NCI-H460 (cell line): Measurements from ENCODE around the gene NDUFA11. TPM values are rescaled to one million over a fixed set of nuclear protein-coding genes. Genes with fewer than 3 reads are reported as not detected.
"Not testable (repeated sequence)": the region's sequence is repeated elsewhere in the genome, so short reads cannot be mapped to it uniquely, and the experiment has no call there.

Experiments
- DNase-seq: peaks from one replicate; pipeline ENCODE4 v3.0.0-alpha.2; 2016; ENCODE audit warnings: low read depth; ENCODE audit errors: extremely low read depth
- total RNA-seq: library from RNA; depleted of rRNA; stranded (reverse); fragments of >200 nt; shearing (Covaris generic); gene quantifications from 2 replicates; pipeline ENCODE4 v1.2.3, GENCODE V29; 2014; rRNA removed

Gene NDUFA11
- total RNA-seq, 1 experiment from 2014 or later = 103 TPM

GRCh38 chr19:5864725-5865486, 38.7 kb downstream of the NDUFA11 start:
- no peak for DNase-seq

GRCh38 chr19:5864013-5864720, 39.4 kb downstream of the NDUFA11 start:
- DNase-seq = no peak

- no peak for DNase-seq
These were observed 40.4 kb downstream of the NDUFA11 start for GRCh38 chr19:5863030-5863665.

GRCh38 chr19:5857203-5858081, 46.1 kb downstream of the NDUFA11 start:
- DNase-seq = no peak

- not testable (repeated sequence) for DNase-seq
These were observed 48.4 kb downstream of the NDUFA11 start for GRCh38 chr19:5855151-5855550.

- DNase-seq = not testable (repeated sequence)
These were observed 49.5 kb downstream of the NDUFA11 start for GRCh38 chr19:5854121-5854520.

- DNase-seq = no peak
These were observed 52.3 kb downstream of the NDUFA11 start, which contains the start of gene FUT3 for GRCh38 chr19:5851302-5851701. TSS of gene FUT3 (minus strand) at chr19:5851449.

- no peak for DNase-seq
These were observed 52.8 kb downstream of the NDUFA11 start for GRCh38 chr19:5850743-5851293.

GRCh38 chr19:5850189-5850588, 53.4 kb downstream of the NDUFA11 start:
- no peak for DNase-seq

- DNase-seq = not testable (repeated sequence)
These were observed 55.0 kb downstream of the NDUFA11 start for GRCh38 chr19:5848621-5849020.

GRCh38 chr19:5847846-5848245, 55.7 kb downstream of the NDUFA11 start:
- not testable (repeated sequence) for DNase-seq

Other genes starting within 250 kb of the NDUFA11 start
- gene MICOS13, start 223.3 kb downstream of the NDUFA11 start, total RNA-seq = 31.4 and 35.8 TPM in 2 replicates
- 2.3 and 3.5 TPM in 2 replicates for gene HSD11B1L, start 222.8 kb downstream of the NDUFA11 start, total RNA-seq
- 867 and 1,017 TPM in 2 replicates for gene RPL36, start 213.5 kb downstream of the NDUFA11 start, total RNA-seq
- 134 and 151 TPM in 2 replicates for gene LONP1, start 183.6 kb downstream of the NDUFA11 start, total RNA-seq
- gene CATSPERD, start 183.2 kb downstream of the NDUFA11 start, total RNA-seq = not detected in 2 replicates
- 1.2 and 1.3 TPM in 2 replicates for gene PRR22, start 119.0 kb downstream of the NDUFA11 start, total RNA-seq
- gene DUS3L, start 112.6 kb downstream of the NDUFA11 start, total RNA-seq = 36.4 and 39.9 TPM in 2 replicates
- gene NRTN, start 98.7 kb downstream of the NDUFA11 start, total RNA-seq = 0.32 and 1.0 TPM in 2 replicates
- not detected in 2 replicates for gene FUT6, start 64.1 kb downstream of the NDUFA11 start, total RNA-seq
- not detected in 2 replicates for gene FUT3, start 52.3 kb downstream of the NDUFA11 start, total RNA-seq
- not detected in 2 replicates for gene FUT5, start 33.2 kb downstream of the NDUFA11 start, total RNA-seq
- gene VMAC, start 1.1 kb upstream of the NDUFA11 start, total RNA-seq = 2.7 and 3.7 TPM in 2 replicates
- 2.1 and 2.9 TPM in 2 replicates for gene CAPS, start 10.5 kb upstream of the NDUFA11 start, total RNA-seq
- 31.2 and 32.5 TPM in 2 replicates for gene RANBP3, start 74.3 kb upstream of the NDUFA11 start, total RNA-seq
- 5.2 and 7.8 TPM in 2 replicates for gene RFX2, start 206.7 kb upstream of the NDUFA11 start, total RNA-seq
- gene ACSBG2, start 231.9 kb upstream of the NDUFA11 start, total RNA-seq = not detected in 2 replicates